Epithelial cell of esophagus (primary cell): ENCODE results near the gene HKDC1.

Source experiments
- DNase-seq: peaks from one replicate; pipeline ENCODE4 v3.0.0; 2010; ENCODE audit warnings: low read depth
- H3K4me3 ChIP-seq: 2 replicates; pipeline ENCODE4 v1.5.1; 2011; ENCODE audit warnings: mild to moderate bottlenecking, low read length, control low read depth
- TF ChIP-seq, protein P1 (sequence below): IDR thresholded peaks from 2 replicates; pipeline ENCODE4 v1.5.1; 2011; ENCODE audit warnings: low read depth, mild to moderate bottlenecking, low read length, control low read depth, inconsistent platforms; ENCODE audit not compliant: insufficient read depth; ENCODE audit errors: missing control alignments

HKDC1 gene

GRCh38 chr10:69232736-69233480, 12.8 kb downstream of the HKDC1 start:
- DNase-seq: no peak
- no peak overlapping the region for H3K4me3 ChIP-seq
- TF ChIP-seq, protein P1, sequence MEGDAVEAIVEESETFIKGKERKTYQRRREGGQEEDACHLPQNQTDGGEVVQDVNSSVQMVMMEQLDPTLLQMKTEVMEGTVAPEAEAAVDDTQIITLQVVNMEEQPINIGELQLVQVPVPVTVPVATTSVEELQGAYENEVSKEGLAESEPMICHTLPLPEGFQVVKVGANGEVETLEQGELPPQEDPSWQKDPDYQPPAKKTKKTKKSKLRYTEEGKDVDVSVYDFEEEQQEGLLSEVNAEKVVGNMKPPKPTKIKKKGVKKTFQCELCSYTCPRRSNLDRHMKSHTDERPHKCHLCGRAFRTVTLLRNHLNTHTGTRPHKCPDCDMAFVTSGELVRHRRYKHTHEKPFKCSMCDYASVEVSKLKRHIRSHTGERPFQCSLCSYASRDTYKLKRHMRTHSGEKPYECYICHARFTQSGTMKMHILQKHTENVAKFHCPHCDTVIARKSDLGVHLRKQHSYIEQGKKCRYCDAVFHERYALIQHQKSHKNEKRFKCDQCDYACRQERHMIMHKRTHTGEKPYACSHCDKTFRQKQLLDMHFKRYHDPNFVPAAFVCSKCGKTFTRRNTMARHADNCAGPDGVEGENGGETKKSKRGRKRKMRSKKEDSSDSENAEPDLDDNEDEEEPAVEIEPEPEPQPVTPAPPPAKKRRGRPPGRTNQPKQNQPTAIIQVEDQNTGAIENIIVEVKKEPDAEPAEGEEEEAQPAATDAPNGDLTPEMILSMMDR: no peak

- DNase-seq: no peak
- no peak overlapping the region for H3K4me3 ChIP-seq
- TF ChIP-seq, protein P1: no peak
Observed at GRCh38 chr10:69234447-69234846, 14.3 kb downstream of the HKDC1 start.

- no peak overlapping the region for H3K4me3 ChIP-seq
- DNase-seq: peak; percentile 76
- TF ChIP-seq, protein P1: peak; percentile 94
Observed at GRCh38 chr10:69237528-69238159, 17.5 kb downstream of the HKDC1 start.

GRCh38 chr10:69239136-69239535, 19.0 kb downstream of the HKDC1 start:
- DNase-seq: no peak

DNA sequence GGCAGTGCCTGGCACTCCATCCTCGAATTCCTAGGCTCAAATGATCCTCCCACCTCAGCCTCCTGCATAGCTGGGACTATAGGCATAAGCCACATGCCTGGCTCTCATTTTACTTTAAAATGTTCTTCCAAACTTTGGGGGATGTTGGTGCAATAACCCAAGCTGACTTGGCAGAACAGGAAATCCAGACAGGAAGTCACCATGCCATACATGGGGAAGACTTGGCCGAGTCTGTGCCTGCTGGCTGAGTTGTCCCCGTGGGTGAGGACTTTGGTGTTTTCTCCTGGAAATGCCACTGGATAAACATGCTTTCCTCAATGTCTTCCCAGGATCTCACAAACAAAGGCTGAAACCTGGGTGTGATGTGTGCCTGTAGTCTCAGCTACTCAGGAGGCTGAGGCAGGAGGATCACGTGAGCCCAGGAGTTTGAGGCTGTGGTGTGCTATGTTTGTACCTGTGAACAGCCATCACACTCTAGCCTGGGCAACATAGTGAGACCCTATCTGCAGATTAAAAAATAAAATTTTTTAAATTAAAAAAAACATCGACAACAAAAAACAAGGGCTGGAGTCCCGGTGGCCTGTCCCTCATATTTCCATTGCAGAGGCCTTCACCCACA, 19.8 kb downstream of the HKDC1 start:
- no peak overlapping the region for H3K4me3 ChIP-seq
- TF ChIP-seq, protein P1: no peak
- no peak for DNase-seq

More at GRCh38 chr10:69239136-69239535, 19.0 kb downstream of the HKDC1 start:
- no peak overlapping the region for H3K4me3 ChIP-seq
- TF ChIP-seq, protein P1: no peak

DNA sequence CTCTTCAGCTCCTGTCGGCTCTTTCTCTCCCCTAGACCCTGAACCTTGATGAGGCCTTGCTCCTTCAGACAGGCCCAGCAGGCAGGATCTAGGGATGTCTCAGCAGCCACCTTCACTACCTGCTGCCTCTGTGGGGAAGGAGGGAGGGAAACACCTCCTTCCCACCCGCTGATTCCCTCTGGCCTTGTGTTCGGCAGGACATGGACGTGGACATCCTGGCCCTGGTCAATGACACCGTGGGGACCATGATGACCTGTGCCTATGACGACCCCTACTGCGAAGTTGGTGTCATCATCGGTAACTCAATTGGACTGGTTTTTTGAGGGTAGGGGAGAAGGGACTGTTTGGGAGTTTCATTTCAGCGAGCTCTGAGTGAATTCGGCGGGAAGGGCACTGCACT, 20.3 kb downstream of the HKDC1 start:
- no peak overlapping the region for H3K4me3 ChIP-seq
- DNase-seq: no peak
- TF ChIP-seq, protein P1: no peak
